ENCODE measurements around the gene TUSC2. TPM values are rescaled to one million over a fixed set of nuclear protein-coding genes. Genes with fewer than 3 reads are reported as not detected.

TUSC2 gene
- total RNA-seq, 1 donor from 2014 or later = 11.8 TPM

GRCh38 chr3:50278880-50279224, 49.2 kb downstream of the TUSC2 start, which contains the start of gene LSMEM2:
LSMEM2 (plus strand) TSS chr3:50279087; CDS start chr3:50279114, 27 bp downstream.
- Histone ChIP-seq H3K27me3 (no peaks in the 10 kb centered on the region), H3K4me3 (no peak within 1 kb of the TSS), H3K9me3 (no peaks in the 10 kb centered on the region), H3K4me1 (peaks cover 10% of the 10 kb centered on the region), H3K36me3 (no peaks in the 10 kb centered on the region), H3K27ac (no peak within 1 kb of the TSS)
- TF ChIP-seq CTCF (IDR thresholded peaks at IDR 0.05) = no peak
- TF ChIP-seq POLR2A (IDR thresholded peaks at IDR 0.05) = no peak
- TF ChIP-seq POLR2AphosphoS5 (IDR thresholded peaks at IDR 0.05; ENCODE audit: insufficient read depth in 1 of 2, low read depth in 1 of 2) = no peak
- intact Hi-C loops (cut with DNase I) = loop anchor here (10.0 kb wide), 1 partner anchor 154 kb away; no protein-coding TSS in a partner anchor
- DNase-seq (ENCODE audit: extremely low spot score in 2 of 2) = no peak

- Histone ChIP-seq H3K27ac (no peak overlapping the region), H3K9me3 (no peaks in the 10 kb centered on the region), H3K4me3 (no peak overlapping the region), H3K4me1 (peaks cover 15% of the 10 kb centered on the region), H3K36me3 (no peaks in the 10 kb centered on the region), H3K27me3 (no peaks in the 10 kb centered on the region)
- DNase-seq (ENCODE audit: extremely low spot score in 2 of 2) = no peak
- TF ChIP-seq POLR2AphosphoS5 (IDR thresholded peaks at IDR 0.05; ENCODE audit: insufficient read depth in 1 of 2, low read depth in 1 of 2) (no peak), CTCF (IDR thresholded peaks at IDR 0.05) (no peak), POLR2A (IDR thresholded peaks at IDR 0.05) (no peak)
- intact Hi-C loops (cut with DNase I) = loop anchor here (10.0 kb wide), 1 partner anchor 154 kb away; no protein-coding TSS in a partner anchor
These were observed 49.7 kb downstream of the TUSC2 start for GRCh38 chr3:50278123-50278879.

GRCh38 chr3:50276762-50277101, 51.3 kb downstream of the TUSC2 start:
- Histone ChIP-seq H3K36me3 (no peaks in the 10 kb centered on the region), H3K27me3 (no peaks in the 10 kb centered on the region), H3K9me3 (no peaks in the 10 kb centered on the region), H3K4me3 (no peak overlapping the region), H3K4me1 (peaks cover 30% of the 10 kb centered on the region), H3K27ac (no peak overlapping the region)
- no peak for DNase-seq (ENCODE audit: extremely low spot score in 2 of 2)
- TF ChIP-seq POLR2A (IDR thresholded peaks at IDR 0.05) (no peak), CTCF (IDR thresholded peaks at IDR 0.05) (no peak)
- intact Hi-C loops (cut with DNase I) = loop anchor here (10.0 kb wide), 1 partner anchor 152 kb away; no protein-coding TSS in a partner anchor

GRCh38 chr3:50275996-50276761, 51.8 kb downstream of the TUSC2 start:
- Histone ChIP-seq H3K9me3 (no peaks in the 10 kb centered on the region), H3K27ac (no peak overlapping the region), H3K36me3 (no peaks in the 10 kb centered on the region), H3K4me1 (peaks cover 35% of the 10 kb centered on the region), H3K4me3 (no peak overlapping the region), H3K27me3 (no peaks in the 10 kb centered on the region)
- intact Hi-C loops (cut with DNase I) = loop anchor here (10.0 kb wide), 1 partner anchor 151 kb away; no protein-coding TSS in a partner anchor
- DNase-seq (ENCODE audit: extremely low spot score in 2 of 2) = no peak
- TF ChIP-seq POLR2AphosphoS5 (IDR thresholded peaks at IDR 0.05; ENCODE audit: insufficient read depth in 1 of 2, low read depth in 1 of 2) (no peak), POLR2A (IDR thresholded peaks at IDR 0.05) (no peak)

- DNase-seq (ENCODE audit: extremely low spot score in 2 of 2) = no peak
- intact Hi-C loops (cut with DNase I) = loop anchor here (10.0 kb wide), 1 partner anchor 151 kb away; no protein-coding TSS in a partner anchor
- TF ChIP-seq POLR2AphosphoS5 (IDR thresholded peaks at IDR 0.05; ENCODE audit: insufficient read depth in 1 of 2, low read depth in 1 of 2) = no peak
- no peak for TF ChIP-seq POLR2A (IDR thresholded peaks at IDR 0.05)
- Histone ChIP-seq H3K4me3 (no peak overlapping the region), H3K27ac (no peak overlapping the region), H3K36me3 (no peaks in the 10 kb centered on the region), H3K27me3 (no peaks in the 10 kb centered on the region), H3K9me3 (no peaks in the 10 kb centered on the region), H3K4me1 (peaks cover 43% of the 10 kb centered on the region)
These were observed 52.7 kb downstream of the TUSC2 start for GRCh38 chr3:50275141-50275995.

Other genes with a start within 250 kb of the TUSC2 start
- 271 TPM for gene RBM5, start 239.3 kb downstream of the TUSC2 start, total RNA-seq
- gene SEMA3F, start 172.9 kb downstream of the TUSC2 start, total RNA-seq = 78.1 TPM
- not detected for gene GNAT1, start 136.6 kb downstream of the TUSC2 start, total RNA-seq
- gene SLC38A3, start 123.0 kb downstream of the TUSC2 start, total RNA-seq = 2.0 TPM
- gene GNAI2, start 92.0 kb downstream of the TUSC2 start, total RNA-seq = 244 TPM
- 32.9 TPM for gene SEMA3B, start 59.1 kb downstream of the TUSC2 start, total RNA-seq
- gene LSMEM2, start 49.1 kb downstream of the TUSC2 start, total RNA-seq = not detected
- gene IFRD2, start 35.8 kb downstream of the TUSC2 start, total RNA-seq = 37.3 TPM
- 8.1 TPM for gene HYAL3, start 28.8 kb downstream of the TUSC2 start, total RNA-seq
- gene NAA80, start 28.8 kb downstream of the TUSC2 start, total RNA-seq = 10.1 TPM
- 17.7 TPM for gene HYAL1, start 24.6 kb downstream of the TUSC2 start, total RNA-seq
- gene HYAL2, start 5.5 kb downstream of the TUSC2 start, total RNA-seq = 173 TPM
- 69.0 TPM for gene RASSF1, start 12.6 kb upstream of the TUSC2 start, total RNA-seq
- 0.74 TPM for gene ZMYND10, start 17.5 kb upstream of the TUSC2 start, total RNA-seq
- 17.2 TPM for gene NPRL2, start 22.6 kb upstream of the TUSC2 start, total RNA-seq
- 11.5 TPM for gene CYB561D2, start 22.6 kb upstream of the TUSC2 start, total RNA-seq
- gene TMEM115, start 31.3 kb upstream of the TUSC2 start, total RNA-seq = 51.1 TPM
- gene CACNA2D2, start 175.4 kb upstream of the TUSC2 start, total RNA-seq = 2.5 TPM
- 10.8 TPM for gene C3orf18, start 239.5 kb upstream of the TUSC2 start, total RNA-seq
- gene HEMK1, start 241.3 kb upstream of the TUSC2 start, total RNA-seq = 3.4 TPM